GM12878 (cell line): ENCODE data around the gene GNG10. TPM values are rescaled to one million over a fixed set of nuclear protein-coding genes. Genes with fewer than 3 reads are reported as not detected.

ENCODE experiments used
- ATF7 ChIP-seq: fragments of 450-650 bp; IDR thresholded peaks from 2 replicates; pipeline ENCODE4 v1.6.1; 2016; ENCODE audit warnings: low read depth, mild to moderate bottlenecking
- CHD4 ChIP-seq: fragments of 200-600 bp; sonication (generic); IDR thresholded peaks from 2 replicates; pipeline ENCODE4 v1.6.1; 2016; ENCODE audit warnings: mild to moderate bottlenecking
- CTCF ChIP-seq, 3 experiments: IDR thresholded peaks in 2 of 3; conservative IDR thresholded peaks in 1 of 3; 2 replicates each; pipeline ENCODE4 v1.5.1; 2011; ENCODE audit warnings: low read depth in 3 of 3, low read length in 3 of 3, mild to moderate bottlenecking in 3 of 3, control low read depth in 2 of 3, moderate library complexity in 2 of 3, inconsistent platforms in 1 of 3, mixed read lengths in 1 of 3; ENCODE audit not compliant: control insufficient read depth in 2 of 3, insufficient read depth in 1 of 3; ENCODE audit errors: extremely low read depth in 1 of 3
- E2F4 ChIP-seq: IDR thresholded peaks from 2 replicates; pipeline ENCODE4 v1.6.1; 2012; ENCODE audit warnings: low read depth, low read length, improper control_type of control experiment
- ELK1 ChIP-seq: IDR thresholded peaks from 2 replicates; pipeline ENCODE4 v1.6.1; 2012; ENCODE audit warnings: low read depth, low read length, improper control_type of control experiment
- EP300 ChIP-seq, 2 experiments: fragments of 150-350 bp in 1 of 2; IDR thresholded peaks; 2 replicates each; pipeline ENCODE4 v1.6.1; 2011 to 2012; ENCODE audit warnings: low read depth in 2 of 2, low read length in 2 of 2, borderline replicate concordance in 1 of 2, improper control_type of control experiment in 1 of 2, inconsistent platforms in 1 of 2; ENCODE audit not compliant: control insufficient read depth in 1 of 2
- EZH2 ChIP-seq: IDR thresholded peaks from 2 replicates; pipeline ENCODE4 v1.6.1; 2012; ENCODE audit warnings: low read depth, mild to moderate bottlenecking, control low read depth, inconsistent platforms, low read length, borderline replicate concordance; ENCODE audit not compliant: control insufficient read depth
- GABPA ChIP-seq: IDR thresholded peaks from 2 replicates; pipeline ENCODE4 v1.6.1; 2014; ENCODE audit warnings: antibody characterized with exemption, low read depth, mild to moderate bottlenecking, inconsistent platforms
- HDAC6 ChIP-seq: fragments of 200-600 bp; sonication (generic); IDR thresholded peaks from one replicate; pipeline ENCODE4 v1.8.0; 2017; ENCODE audit warnings: antibody characterized with exemption; ENCODE audit not compliant: unreplicated experiment
- HDGF ChIP-seq: fragments of 450-650 bp; IDR thresholded peaks from 2 replicates; pipeline ENCODE4 v1.6.1; 2016; ENCODE audit warnings: antibody characterized with exemption
- IKZF2 ChIP-seq, 2 experiments: fragments of 450-650 bp; IDR thresholded peaks; 2 replicates each; pipeline ENCODE4 v1.6.1; 2017; ENCODE audit warnings: mild to moderate bottlenecking in 2 of 2, moderate library complexity in 2 of 2
- IRF4 ChIP-seq: IDR thresholded peaks from 2 replicates; pipeline ENCODE4 v1.6.1; 2011; ENCODE audit warnings: low read depth, low read length
- NBN ChIP-seq: fragments of 450-650 bp; IDR thresholded peaks from 2 replicates; pipeline ENCODE4 v1.6.1; 2016
- SMAD5 ChIP-seq: IDR thresholded peaks from 2 replicates; pipeline ENCODE4 v1.6.1; 2016; ENCODE audit warnings: antibody characterized with exemption, low read depth
- SP1 ChIP-seq: IDR thresholded peaks from one replicate; pipeline ENCODE4 v1.6.1; 2011; ENCODE audit warnings: low read depth, low read length
- SREBF2 ChIP-seq: IDR thresholded peaks from 2 replicates; pipeline ENCODE4 v1.6.1; 2012; ENCODE audit warnings: mild to moderate bottlenecking, low read length
- SUPT20H ChIP-seq: IDR thresholded peaks from 2 replicates; pipeline ENCODE4 v1.6.1; 2011; ENCODE audit warnings: low read depth, mild to moderate bottlenecking, low read length, moderate library complexity, borderline replicate concordance; ENCODE audit not compliant: control insufficient read depth
- TCF3 ChIP-seq: IDR thresholded peaks from 2 replicates; pipeline ENCODE4 v1.6.1; 2012; ENCODE audit warnings: low read depth, mild to moderate bottlenecking, low read length, borderline replicate concordance; ENCODE audit not compliant: insufficient read depth
- TCF7 ChIP-seq: IDR thresholded peaks from 2 replicates; pipeline ENCODE4 v1.6.1; 2014; ENCODE audit warnings: antibody characterized with exemption, borderline replicate concordance
- USF2 ChIP-seq: IDR thresholded peaks from 2 replicates; pipeline ENCODE4 v1.6.1; 2011; ENCODE audit warnings: low read depth, low read length, improper control_type of control experiment, borderline replicate concordance
- ZBTB4 ChIP-seq: fragments of 450-650 bp; formaldehyde crosslinking; IDR thresholded peaks from 2 replicates; pipeline ENCODE4 v1.4.0; 2022; ENCODE audit warnings: mild to moderate bottlenecking, moderate library complexity
- ZNF24 ChIP-seq: fragments of 450-650 bp; IDR thresholded peaks from 2 replicates; pipeline ENCODE4 v1.6.1; 2017; ENCODE audit warnings: antibody characterized with exemption, mild to moderate bottlenecking
- ZNF384 ChIP-seq: IDR thresholded peaks from 2 replicates; pipeline ENCODE4 v1.6.1; 2012; ENCODE audit warnings: low read depth, mild to moderate bottlenecking, low read length, improper control_type of control experiment, borderline replicate concordance
- polyA plus RNA-seq, 11 experiments: library from polyadenylated mRNA; depleted of rRNA in 4 of 11; unstranded in 6 of 11; stranded (reverse) in 5 of 11; fragments of >200 nt; fragmentation: Nextera tagmentation in 4 of 11; fragmentation: Illumina TruSeq in 1 of 11; extraction: Ambion mirVana in 4 of 11; extraction: Trizol in 1 of 11; gene quantifications; 1 replicate in 1 of 11; 2 replicates in 10 of 11; pipeline versions ENCODE4 v1.2.1 to v1.2.3, GENCODE V29; 2011 to 2016; ENCODE audit warnings: inconsistent platforms in 2 of 11, missing spikeins in 2 of 11, low read depth in 1 of 11
- total RNA-seq, 4 experiments: library from RNA; depleted of rRNA in 3 of 4; stranded (reverse); fragments of >200 nt in 3 of 4; fragmentation: Illumina TruSeq in 1 of 4; extraction: Trizol in 1 of 4; gene quantifications; 2 replicates each; pipeline versions ENCODE4 v1.2.1 to v1.2.3, GENCODE V29; 2013 to 2021

GNG10 gene
- total and polyA plus RNA-seq, 10 of the 15 experiments (the other 5 are each of a cell fraction or from before 2014, with no cell fraction given), result 12.0 to 28.2 (median 22.7) TPM

GRCh38 chr9:111630964-111631213 is 30.5 kb upstream of the GNG10 start (continued):
- no peak for TF ChIP-seq CTCF (IDR thresholded peaks at IDR 0.05 in 2 of 3, conservative IDR thresholded peaks at IDR 0.05 in 1 of 3; ENCODE audit: control insufficient read depth in 2 of 3, extremely low read depth in 1 of 3, insufficient read depth in 1 of 3, low read depth in 3 of 3, low read length in 3 of 3)
- 0 out of 2 replicates have a peak, but pooled peaks have one; percentile 31 for TF ChIP-seq ELK1
- no peak for TF ChIP-seq SUPT20H
- TF ChIP-seq GABPA, result peak; percentile 96
- no peak for TF ChIP-seq SMAD5
- TF ChIP-seq SREBF2, result no peak
- no peak for TF ChIP-seq CHD4
- no peak for TF ChIP-seq ZNF24
- no peak for TF ChIP-seq USF2
- no peak for TF ChIP-seq E2F4
- TF ChIP-seq IRF4, result peak; percentile 71; the same call in 1 of the 2 replicates
- TF ChIP-seq HDGF, result peak; percentile 85; the same call in 1 of the 2 replicates
- TF ChIP-seq ZBTB4 (CRISPR knock-in tag), result no peak
- peak; percentile 26; the same call in 1 of the 2 replicates for TF ChIP-seq TCF7
- 0 out of 4 replicates have a peak, but pooled peaks of 1 of the 2 experiments have one; percentile 35 for TF ChIP-seq IKZF2 (IDR thresholded peaks at IDR 0.05)
- no peak for TF ChIP-seq ZNF384
- TF ChIP-seq ATF7, result peak; percentile 58; the same call in 1 of the 2 replicates
- TF ChIP-seq EP300 (IDR thresholded peaks at IDR 0.05; ENCODE audit: borderline replicate concordance in 1 of 2, control insufficient read depth in 1 of 2, low read depth in 2 of 2, low read length in 2 of 2), result no peak
- no peak for TF ChIP-seq HDAC6
- peak; percentile 26 for TF ChIP-seq SP1
- TF ChIP-seq NBN, result peak; percentile 90
- TF ChIP-seq EZH2, result no peak
- no peak for TF ChIP-seq TCF3
